Uterus (tissue), 4 donors: ENCODE data around the gene IRF2. TPM values are rescaled to one million over a fixed set of nuclear protein-coding genes. Genes with fewer than 3 reads are reported as not detected.
A peak's percentile ranks its signal among the peaks of the same experiment; 100 is the strongest.

Source experiments
- DNase-seq, 2 donors: peaks; one replicate each; pipeline ENCODE4 v3.0.0-alpha.2; 2019 to 2020
- H3K27ac ChIP-seq, 2 donors: fragments of 200-600 bp; sonication (generic); 1 replicate in 1 of 2; 2 replicates in 1 of 2; pipeline ENCODE4 v1.5.1; 2016 to 2018
- H3K27me3 ChIP-seq, 2 donors: fragments of 200-600 bp; sonication (generic); one replicate each; pipeline ENCODE4 v1.5.1; 2018 to 2019; ENCODE audit warnings: control low read depth in 1 of 2
- H3K36me3 ChIP-seq, 2 donors: fragments of 200-600 bp; sonication (generic); one replicate each; pipeline ENCODE4 v1.5.1; 2019; ENCODE audit warnings: control low read depth in 1 of 2
- H3K4me1 ChIP-seq, 2 donors: fragments of 200-600 bp; sonication (generic); one replicate each; pipeline ENCODE4 v1.5.1; 2018 to 2019; ENCODE audit warnings: control low read depth in 1 of 2
- H3K4me3 ChIP-seq, 2 donors: fragments of 200-600 bp; sonication (generic); 1 replicate in 1 of 2; 2 replicates in 1 of 2; pipeline ENCODE4 v1.5.1; 2018 to 2019; ENCODE audit warnings: mild to moderate bottlenecking in 1 of 2
- H3K9me3 ChIP-seq, 2 donors: fragments of 200-600 bp; sonication (generic); one replicate each; pipeline ENCODE4 v1.5.1; 2019; ENCODE audit warnings: control low read depth in 1 of 2
- POLR2A ChIP-seq, 2 donors: fragments of 450-650 bp; IDR thresholded peaks; one replicate each; pipeline ENCODE4 v1.6.1; 2016; ENCODE audit warnings: antibody characterized with exemption in 2 of 2, mild to moderate bottlenecking in 1 of 2, moderate library complexity in 1 of 2
- intact Hi-C: fragments of 100-400 bp; cut with DNase I; formaldehyde crosslinking; loops from one replicate; pipeline ENCODE4 v1.15.1; 2023; ENCODE audit warnings: low total_unique reads
- total RNA-seq, 4 donors: library from RNA; depleted of rRNA in 3 of 4; stranded (reverse); fragments of >200 nt in 3 of 4; gene quantifications; one replicate each; pipeline versions ENCODE4 v1.1.0 to v1.2.4, GENCODE V29; 2014 to 2023
- TF ChIP-seq, protein P1 (sequence below), 4 experiments: fragments of 200-600 bp in 2 of 4; fragments of 450-650 bp in 2 of 4; sonication (generic) in 2 of 4; IDR thresholded peaks; one replicate each; pipeline ENCODE4 v1.5.1; 2016 to 2019; ENCODE audit warnings: antibody characterized with exemption in 4 of 4, mild to moderate bottlenecking in 2 of 4, moderate library complexity in 1 of 4
- donor health status: DM: yes; HTN: yes; CAD: no.

Gene IRF2
- total RNA-seq, 4 donors from 2014 or later = 7.9 to 45.7 (median 35.7) TPM

DNA sequence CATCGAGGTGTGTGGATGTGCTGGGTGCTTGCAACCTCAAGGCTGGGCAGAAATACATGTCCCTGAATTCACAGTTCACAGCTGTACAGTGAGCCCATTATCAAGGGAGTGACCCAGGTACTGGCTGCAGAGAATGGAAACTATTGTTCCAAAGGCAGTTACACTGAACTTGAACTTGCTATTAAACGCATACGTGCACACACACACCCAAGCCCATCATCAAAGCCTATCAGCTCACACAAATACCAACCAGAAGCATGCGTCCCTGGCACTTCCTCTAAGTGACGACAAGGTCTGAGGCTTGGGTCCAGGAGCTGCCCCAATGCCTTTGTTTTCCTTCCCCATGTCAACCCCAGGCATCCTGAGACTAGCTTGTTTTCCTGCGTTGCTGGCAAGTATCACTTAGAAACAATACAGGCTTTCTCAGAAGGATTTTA lies 88.6 kb downstream of the IRF2 start:
- Histone ChIP-seq H3K27me3 (no peaks in the 10 kb centered on the region), H3K9me3 (no peaks in the 10 kb centered on the region), H3K4me3 (no peak overlapping the region), H3K36me3 (no peaks in the 10 kb centered on the region), H3K27ac (peak overlapping the region; percentile 64 to 75), H3K4me1 (peaks cover 0 to 11% of the 10 kb centered on the region in 2 donors)
- intact Hi-C loops = no loop called here
- TF ChIP-seq, protein P1, sequence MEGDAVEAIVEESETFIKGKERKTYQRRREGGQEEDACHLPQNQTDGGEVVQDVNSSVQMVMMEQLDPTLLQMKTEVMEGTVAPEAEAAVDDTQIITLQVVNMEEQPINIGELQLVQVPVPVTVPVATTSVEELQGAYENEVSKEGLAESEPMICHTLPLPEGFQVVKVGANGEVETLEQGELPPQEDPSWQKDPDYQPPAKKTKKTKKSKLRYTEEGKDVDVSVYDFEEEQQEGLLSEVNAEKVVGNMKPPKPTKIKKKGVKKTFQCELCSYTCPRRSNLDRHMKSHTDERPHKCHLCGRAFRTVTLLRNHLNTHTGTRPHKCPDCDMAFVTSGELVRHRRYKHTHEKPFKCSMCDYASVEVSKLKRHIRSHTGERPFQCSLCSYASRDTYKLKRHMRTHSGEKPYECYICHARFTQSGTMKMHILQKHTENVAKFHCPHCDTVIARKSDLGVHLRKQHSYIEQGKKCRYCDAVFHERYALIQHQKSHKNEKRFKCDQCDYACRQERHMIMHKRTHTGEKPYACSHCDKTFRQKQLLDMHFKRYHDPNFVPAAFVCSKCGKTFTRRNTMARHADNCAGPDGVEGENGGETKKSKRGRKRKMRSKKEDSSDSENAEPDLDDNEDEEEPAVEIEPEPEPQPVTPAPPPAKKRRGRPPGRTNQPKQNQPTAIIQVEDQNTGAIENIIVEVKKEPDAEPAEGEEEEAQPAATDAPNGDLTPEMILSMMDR (IDR thresholded peaks at IDR 0.05) = no peak
- TF ChIP-seq POLR2A (IDR thresholded peaks at IDR 0.05) = no peak
- DNase-seq = peak in 1 of 2 donors; percentile 34

DNA sequence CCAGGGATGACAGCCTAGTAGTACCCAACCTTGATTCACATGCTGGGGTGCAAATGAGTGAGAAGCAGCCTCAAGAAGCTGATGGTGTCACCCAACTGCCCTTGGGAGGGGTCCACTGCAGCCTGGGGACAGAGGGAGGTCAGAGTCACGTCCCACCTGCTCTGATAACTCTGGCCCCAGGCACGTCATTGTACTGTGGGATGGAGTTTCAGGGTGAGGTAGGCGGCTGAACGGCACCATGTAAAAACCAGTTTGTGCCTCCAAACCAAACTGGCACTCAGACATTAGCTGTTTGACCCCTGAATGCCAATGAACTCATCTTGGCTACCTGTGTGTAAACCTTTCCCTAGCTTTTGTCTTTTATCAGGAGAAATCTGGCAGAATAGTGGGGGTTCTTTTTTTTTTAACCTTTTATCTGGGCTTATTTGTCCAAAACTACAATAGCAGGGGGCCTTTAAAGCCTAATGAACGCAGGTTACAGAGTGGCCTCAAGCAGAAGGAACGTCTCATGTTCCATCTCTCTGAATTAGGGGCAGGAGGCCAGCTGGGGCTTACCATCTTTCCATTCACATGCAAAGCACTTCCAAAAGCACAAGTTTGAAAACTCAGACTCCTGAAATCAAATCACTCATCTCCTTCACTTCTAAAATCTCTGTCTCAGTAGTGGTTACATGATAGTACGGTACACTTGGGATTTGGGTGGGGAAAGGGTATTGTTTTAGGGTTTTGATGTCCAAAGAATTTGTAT lies 89.4 kb downstream of the IRF2 start:
- Histone ChIP-seq H3K27ac (peak overlapping the region; percentile 64 to 75), H3K9me3 (no peaks in the 10 kb centered on the region), H3K4me1 (peaks cover 0 to 11% of the 10 kb centered on the region in 2 donors), H3K27me3 (no peaks in the 10 kb centered on the region), H3K4me3 (no peak overlapping the region), H3K36me3 (no peaks in the 10 kb centered on the region)
- intact Hi-C loops = no loop called here
- no peak for DNase-seq
- no peak for TF ChIP-seq POLR2A (IDR thresholded peaks at IDR 0.05)
- TF ChIP-seq, protein P1 (IDR thresholded peaks at IDR 0.05) = no peak

DNA sequence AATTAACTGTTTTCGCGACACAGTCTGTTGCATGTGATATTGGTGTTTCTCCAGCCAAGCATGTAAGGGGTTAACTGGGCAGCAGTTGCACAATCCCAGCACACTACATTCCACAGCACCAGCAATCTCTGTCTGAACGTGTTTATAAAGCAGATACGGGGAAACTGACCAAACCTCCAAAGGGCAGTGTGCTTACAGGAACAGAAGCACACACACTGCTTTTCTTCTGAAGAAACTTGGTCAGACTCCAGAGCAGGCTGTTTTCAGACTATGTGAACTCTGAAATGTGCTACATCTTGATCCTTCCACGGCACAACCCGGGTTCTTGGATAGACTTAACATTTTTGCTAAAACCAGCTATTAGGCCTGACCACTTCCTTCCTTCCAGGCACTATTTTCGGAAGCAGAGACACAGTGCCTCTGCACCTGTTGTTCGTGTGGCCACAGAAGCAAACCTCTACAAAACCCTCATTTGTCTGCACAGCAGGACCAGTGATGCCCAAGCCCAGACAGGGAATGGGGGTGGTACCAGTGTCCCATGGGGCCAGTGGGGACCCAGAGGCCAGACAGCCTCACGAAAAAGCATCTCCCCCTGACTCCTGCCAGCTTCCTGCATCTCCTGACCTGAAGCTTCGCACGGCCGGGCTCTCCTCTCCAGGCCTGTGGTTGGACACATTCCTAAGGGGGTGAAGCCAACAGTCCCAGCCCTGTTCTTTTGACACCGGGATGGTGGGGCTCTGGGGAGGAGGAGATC lies 90.1 kb downstream of the IRF2 start:
- H3K36me3 ChIP-seq = no peaks in the 10 kb centered on the region
- TF ChIP-seq, protein P1 (IDR thresholded peaks at IDR 0.05) = no peak
- TF ChIP-seq POLR2A (IDR thresholded peaks at IDR 0.05) = no peak
- intact Hi-C loops = no loop called here
- H3K27me3 ChIP-seq = no peaks in the 10 kb centered on the region
- peak overlapping the region; percentile 6 to 19 for H3K4me3 ChIP-seq
- peak overlapping the region; percentile 64 to 75 for H3K27ac ChIP-seq
- DNase-seq = peak in 1 of 2 donors; percentile 42
- H3K4me1 ChIP-seq = peaks cover 0 to 11% of the 10 kb centered on the region in 2 donors
- no peaks in the 10 kb centered on the region for H3K9me3 ChIP-seq

DNA sequence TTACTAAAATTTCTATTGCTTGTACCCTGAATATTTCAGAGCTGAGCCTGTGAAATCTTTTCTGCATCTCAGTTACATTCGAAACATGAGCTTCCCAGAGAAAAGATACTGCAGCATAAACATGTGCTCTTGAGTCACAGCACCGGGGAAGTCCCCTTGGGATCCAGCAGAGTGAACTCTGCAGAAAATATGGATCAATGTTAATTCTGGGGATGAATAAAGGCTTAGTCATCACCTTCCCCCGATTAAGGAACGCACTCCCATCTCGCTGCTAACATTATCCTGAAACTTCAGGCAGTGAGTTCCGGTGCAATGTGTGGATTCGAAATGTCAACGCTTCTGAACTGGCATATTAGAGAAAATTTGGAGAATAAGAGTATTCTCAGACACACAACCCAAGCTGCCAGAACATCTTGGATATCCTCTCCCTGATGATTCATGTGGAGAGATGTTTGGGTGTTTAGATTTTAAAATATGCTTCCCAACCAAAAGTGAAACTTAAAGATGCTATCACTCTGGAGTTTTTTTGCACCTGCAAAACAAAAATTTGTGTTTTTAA lies 90.8 kb downstream of the IRF2 start:
- Histone ChIP-seq H3K36me3 (no peaks in the 10 kb centered on the region), H3K27ac (peak overlapping the region; percentile 64 to 75)

More for the DNA sequence above, 90.8 kb downstream of the IRF2 start:
- intact Hi-C loops = no loop called here
- Histone ChIP-seq H3K4me1 (peaks cover 0 to 11% of the 10 kb centered on the region in 2 donors), H3K9me3 (no peaks in the 10 kb centered on the region), H3K27me3 (no peaks in the 10 kb centered on the region), H3K4me3 (peak overlapping the region; percentile 6 to 19)
- TF ChIP-seq, protein P1 (IDR thresholded peaks at IDR 0.05) = no peak
- TF ChIP-seq POLR2A (IDR thresholded peaks at IDR 0.05) = no peak
- peak; percentile 50 to 57 for DNase-seq
